Dedifferentiated amniotic fluid mesenchymal stem cell (primary cell): ENCODE results near the gene KRTAP10-11.
"Not testable (repeated sequence)": the region's sequence is repeated elsewhere in the genome, so short reads cannot be mapped to it uniquely, and the experiment has no call there.

Experiments
- DNase-seq: peaks from one replicate; pipeline ENCODE4 v3.0.0-alpha.2; 2016; ENCODE audit errors: extremely low spot score

KRTAP10-11 gene

DNA sequence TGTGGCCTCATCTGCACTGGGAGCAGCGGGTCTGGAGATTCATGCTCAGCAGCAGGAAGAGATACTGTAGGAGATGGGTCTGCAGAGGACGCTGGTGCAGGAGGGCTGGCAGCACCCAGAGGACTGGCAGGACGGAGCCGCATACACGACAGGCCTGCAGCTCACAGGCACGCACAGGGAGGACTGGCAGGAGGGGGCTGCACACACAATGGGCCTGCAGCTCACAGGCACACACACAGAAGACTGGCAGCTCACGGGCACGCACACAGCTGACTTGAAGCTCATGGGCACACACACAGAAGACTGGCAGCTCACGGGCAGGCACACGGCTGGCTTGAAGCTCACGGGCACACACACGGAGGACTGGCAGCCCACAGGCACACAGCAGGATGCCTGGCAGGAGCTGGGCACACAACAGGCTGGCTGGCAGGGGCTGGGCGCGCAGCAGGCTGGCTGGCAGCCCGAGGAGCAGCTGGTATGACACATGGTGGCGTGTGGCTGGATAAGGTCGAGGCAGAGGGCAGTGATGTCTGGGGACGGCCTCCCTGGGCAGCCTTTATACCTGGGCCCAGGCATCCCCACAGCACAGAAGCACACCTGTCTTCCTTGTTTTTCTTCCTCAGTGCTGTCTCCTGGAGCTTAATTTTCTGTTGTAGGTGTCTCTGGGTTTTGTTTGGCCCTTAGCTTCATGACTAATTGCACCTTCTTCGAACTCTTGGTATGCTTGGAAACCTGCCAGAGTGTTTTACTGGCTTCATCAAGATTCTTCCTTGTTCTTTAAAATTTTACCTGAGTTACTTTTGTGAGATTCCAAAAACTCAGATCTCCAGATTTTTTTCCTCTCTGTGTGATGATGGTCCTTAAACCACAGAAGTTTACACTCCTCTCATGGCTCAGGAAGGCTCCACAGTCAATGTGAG, 20.4 kb downstream of the KRTAP10-11 start, which contains the start of gene KRTAP12-2:
Gene KRTAP12-2, minus strand, starts transcription at position 527 of the 920 bp plus-strand sequence. Its CDS starts 41 bp downstream, at position 486.
- DNase-seq, result no peak

DNA sequence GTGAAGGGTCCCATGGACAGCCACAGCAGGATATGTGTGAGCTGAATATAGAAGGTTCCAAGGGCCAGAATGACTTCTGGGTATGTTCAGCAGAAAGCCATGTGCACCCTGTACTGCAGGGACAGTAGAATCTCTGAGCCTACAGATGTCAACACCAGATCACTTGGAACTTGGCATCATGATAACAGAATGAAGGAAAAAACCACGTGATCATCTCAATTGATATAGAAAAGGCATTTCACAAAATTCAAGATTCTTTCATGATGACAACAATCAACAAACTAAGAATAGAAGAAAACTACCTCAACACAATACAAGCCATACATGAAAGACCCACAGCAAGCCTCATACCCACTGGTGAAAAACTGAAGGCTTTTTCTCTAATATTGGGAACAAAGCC, 21.4 kb downstream of the KRTAP10-11 start:
- no peak for DNase-seq

DNA sequence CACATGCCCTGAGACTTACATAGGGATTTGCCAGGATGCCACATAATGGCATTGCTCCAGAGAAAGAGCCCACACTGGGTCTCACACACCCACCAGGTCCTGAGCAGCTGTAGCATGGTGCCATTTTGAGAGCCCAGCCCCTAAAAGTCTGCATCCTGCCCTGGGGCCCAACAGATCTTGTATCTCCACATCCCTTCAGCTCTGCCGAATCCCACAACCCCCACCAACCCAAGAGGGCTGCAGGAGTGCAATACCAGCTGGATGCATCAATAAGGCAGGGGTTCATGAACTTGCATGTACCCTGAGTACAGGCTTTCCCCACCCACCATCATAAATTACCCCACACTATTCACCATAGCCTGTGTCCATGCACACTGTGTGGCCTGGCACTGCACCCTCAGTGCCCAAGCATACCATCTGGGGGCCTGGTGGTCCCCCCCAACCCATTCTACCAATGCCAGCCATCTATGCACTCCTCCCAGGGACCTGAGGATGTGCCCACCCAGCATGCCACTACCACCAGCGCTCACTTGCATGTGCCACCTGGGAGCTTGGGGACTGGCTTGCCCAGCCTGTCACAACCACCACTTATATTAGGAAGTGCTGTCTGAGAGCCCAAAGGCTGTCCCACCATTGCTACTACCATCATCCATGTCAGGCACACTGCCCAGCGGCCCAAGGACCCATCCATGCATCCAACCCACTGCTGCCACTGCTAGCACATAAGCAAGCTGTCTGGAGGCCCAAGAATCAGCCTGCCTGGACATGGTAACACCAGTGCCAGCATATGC, 24.6 kb downstream of the KRTAP10-11 start:
- DNase-seq, result no peak

DNA sequence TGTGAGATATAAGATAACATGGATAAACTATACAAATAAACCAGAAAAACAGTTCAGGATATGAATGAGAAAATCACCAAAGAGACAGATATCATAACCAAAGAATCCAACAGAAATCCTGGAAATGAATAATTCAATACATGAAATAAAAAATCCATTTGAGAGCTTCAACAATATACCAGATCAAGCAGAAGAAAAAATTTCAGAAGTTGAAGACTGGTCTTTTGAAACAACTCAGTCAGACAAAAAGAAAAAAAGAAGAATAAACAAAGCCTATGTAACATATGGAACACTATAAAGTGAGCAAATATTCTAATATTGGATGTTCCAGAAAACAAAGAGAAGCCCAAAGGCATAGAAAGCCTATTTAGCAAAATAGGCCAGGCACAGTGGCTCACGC, 25.7 kb downstream of the KRTAP10-11 start:
- no peak for DNase-seq

DNA sequence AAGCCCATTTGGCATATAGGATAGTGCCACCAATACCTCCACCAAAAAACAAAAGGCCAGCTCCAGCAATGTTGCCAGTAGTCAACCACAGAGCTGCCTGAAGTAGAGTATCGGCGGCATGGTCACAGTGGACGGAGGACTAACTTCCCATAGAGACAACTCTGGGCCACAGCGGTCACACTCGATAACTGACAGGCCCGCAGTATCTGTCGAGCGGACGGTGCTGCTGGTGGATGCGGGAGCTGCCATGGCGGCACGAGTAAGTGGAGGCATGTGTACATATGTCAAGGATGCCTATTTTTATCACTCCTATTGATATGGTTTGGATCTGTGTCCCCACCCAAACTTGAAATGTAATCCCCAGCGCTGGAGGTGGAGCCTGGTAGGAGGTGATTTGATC, 31.7 kb downstream of the KRTAP10-11 start:
- no peak for DNase-seq

DNA sequence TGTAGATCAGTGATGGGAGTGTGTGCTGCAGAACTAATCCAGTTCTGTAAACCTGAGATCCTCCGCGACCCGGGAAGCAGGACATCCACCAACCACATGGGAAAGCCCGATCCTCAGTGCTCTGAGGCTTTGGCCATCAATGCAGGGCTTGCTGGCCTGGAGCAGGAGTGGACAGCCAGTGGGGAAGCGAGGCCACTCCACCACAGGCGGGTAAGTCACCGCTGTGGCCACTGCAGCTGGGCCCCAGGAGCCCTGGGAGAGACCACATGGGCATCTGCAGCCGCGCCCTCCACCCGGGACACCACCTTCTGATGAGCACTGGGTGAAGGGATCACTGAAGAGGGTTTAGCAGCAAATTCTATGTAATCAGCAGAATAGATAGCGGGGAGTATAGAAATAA, 34.9 kb downstream of the KRTAP10-11 start:
- DNase-seq, result no peak

DNA sequence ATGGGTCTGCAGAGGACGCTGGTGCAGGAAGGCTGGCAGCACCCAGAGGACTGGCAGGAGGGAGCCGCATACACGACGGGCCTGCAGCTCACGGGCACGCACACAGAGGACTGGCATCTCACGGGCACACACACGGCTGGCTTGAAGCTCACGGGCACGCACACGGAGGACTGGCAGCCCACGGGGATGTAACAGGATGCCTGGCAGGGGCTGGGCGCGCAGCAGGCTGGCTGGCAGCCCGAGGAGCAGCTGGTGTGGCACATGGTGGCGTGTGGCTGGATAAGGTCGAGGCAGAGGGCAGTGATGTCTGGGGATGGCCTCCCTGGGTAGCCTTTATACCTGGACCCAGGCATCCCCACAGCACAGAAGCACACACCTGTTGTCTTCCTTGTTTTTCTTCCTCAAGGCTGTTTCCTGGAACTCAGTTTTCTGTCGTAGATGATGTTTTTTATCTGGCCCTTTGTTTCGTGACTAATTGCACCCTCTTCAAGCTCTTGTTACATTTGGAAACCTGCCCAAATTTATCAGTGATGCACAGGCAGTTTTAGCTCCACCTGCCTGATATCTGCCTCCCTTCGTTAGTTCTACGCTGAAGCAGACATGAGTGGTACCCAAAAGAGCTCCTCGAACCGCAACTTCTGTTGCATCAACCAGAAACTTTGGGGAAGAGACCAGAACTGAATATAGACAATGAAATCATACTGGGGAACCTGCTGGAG, 35.8 kb downstream of the KRTAP10-11 start, which contains the start of gene KRTAP12-1:
Gene KRTAP12-1, minus strand, starts transcription at position 303 of the 719 bp plus-strand sequence. Its CDS starts 40 bp downstream, at position 263.
- DNase-seq, result no peak

DNA sequence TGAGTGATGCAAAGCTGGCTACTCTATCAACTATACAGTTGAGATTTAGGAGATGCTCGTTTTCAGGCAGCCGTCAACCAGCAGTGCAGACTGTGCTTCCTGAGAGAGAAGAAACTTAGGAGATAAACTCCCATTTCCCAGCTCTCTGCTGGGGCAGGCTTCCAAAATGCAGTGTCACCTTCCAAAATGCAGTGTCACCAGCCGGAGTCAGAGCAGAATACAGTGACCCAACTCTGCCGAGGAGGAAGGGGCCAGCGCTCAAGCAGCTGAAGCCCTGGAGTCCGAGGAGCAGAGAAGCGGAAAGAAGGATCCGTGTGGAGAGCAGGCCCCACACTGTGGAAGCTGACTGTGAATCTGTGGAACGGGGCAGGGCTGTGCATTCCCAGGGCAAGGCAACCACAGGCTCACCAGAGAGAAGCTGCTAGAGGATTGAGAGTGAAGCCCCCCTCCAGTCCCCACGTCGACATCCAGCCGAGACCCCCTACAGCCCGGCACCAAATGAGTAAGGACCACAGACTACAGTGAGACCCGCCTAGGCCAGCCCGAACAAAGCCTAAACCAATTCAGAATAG, 36.5 kb downstream of the KRTAP10-11 start:
- no peak for DNase-seq

DNA sequence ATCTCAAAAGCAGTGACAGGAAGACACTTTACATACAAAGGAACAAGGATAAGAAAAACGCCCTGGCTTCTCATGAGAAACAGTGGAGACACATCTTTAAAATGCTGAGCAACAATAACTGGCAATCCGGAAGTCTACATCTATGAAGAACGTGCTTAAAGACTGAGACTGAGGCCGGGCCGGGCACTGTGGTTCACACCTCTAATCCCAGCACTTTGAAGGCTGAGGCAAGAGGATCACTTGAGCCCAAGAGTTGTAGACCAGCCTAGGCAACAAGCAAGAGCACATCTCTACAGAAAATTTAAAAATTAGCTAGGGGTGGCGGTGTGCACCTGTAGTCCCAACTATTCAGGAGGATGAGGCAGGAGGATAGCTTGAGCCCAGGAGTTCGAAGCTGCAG, 37.9 kb downstream of the KRTAP10-11 start:
- DNase-seq, result no peak

DNA sequence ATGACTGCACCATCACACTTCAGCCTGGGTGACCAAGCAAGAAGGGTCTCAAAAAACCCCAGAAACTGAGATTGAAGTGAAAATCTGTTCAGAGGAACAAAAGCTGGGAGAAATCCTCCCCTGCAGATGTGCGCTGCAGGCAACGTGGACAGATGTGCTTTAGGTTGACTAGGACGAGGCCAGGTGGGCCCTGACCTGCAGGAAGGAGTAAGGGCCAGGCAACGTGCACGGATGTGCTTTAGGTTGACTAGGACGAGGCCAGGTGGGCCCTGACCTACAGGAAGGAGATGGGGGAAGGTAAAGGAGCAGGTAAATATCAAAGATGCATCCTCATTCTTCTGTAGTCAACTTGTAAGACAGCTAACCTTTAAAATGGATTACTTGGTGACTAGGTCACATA, 38.3 kb downstream of the KRTAP10-11 start:
- DNase-seq, result no peak

DNA sequence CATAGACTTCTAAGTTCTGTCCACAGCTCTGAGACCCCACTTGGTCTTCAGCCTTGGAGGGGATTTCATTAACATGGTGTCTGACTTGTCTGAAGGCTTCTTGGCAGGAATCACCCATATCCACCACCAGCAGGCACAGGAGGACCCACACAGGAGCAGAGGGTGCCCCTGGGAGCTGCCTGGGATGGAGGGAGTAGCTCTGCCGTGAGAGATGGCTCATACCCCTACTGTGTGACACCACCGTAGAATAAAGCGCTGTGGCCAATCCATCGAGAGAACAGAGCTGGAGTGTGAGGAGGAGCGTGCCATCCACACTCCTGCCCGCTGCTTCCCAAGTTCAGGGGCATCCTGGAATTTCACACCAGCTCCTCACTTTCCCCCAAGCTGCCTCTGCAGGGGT, 38.8 kb downstream of the KRTAP10-11 start:
- not testable (repeated sequence) for DNase-seq

DNA sequence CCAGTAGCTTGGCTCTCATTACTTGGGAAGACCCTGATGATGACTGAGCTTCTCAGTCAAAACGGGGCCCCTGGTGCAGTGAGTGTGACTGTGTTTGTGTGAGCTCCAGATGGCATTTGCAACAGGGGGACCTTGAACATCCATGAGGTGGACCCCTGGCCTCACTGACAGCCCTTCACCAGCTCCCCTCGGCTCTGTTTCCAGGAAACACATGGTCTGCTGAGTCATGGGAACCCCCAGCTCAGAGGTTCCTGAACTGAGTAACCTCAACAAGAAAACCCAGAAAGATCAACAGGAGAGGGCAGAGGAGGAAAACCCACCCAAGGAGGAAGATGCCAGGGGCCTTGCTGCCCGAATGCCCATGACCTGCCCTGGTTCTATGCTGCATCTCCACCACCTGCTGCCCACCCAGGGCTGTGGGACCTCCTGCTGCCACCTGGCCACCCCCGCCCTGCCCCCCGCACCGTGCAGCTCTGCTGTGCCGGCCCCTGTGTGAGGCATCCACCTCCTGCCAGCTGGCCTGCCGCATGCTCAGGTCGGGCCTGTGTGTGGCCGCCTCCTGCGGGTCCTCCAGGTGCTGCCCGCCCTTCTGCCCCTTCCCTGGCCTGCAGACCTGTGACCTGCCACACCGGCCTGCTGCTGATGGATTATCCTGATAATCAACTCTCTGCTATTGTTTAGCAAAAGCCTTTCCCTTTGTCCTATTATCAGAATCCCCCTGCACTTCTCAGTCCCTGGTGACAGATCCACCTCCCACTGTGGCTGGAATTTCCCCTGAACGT, 40.0 kb downstream of the KRTAP10-11 start:
- no peak for DNase-seq

DNA sequence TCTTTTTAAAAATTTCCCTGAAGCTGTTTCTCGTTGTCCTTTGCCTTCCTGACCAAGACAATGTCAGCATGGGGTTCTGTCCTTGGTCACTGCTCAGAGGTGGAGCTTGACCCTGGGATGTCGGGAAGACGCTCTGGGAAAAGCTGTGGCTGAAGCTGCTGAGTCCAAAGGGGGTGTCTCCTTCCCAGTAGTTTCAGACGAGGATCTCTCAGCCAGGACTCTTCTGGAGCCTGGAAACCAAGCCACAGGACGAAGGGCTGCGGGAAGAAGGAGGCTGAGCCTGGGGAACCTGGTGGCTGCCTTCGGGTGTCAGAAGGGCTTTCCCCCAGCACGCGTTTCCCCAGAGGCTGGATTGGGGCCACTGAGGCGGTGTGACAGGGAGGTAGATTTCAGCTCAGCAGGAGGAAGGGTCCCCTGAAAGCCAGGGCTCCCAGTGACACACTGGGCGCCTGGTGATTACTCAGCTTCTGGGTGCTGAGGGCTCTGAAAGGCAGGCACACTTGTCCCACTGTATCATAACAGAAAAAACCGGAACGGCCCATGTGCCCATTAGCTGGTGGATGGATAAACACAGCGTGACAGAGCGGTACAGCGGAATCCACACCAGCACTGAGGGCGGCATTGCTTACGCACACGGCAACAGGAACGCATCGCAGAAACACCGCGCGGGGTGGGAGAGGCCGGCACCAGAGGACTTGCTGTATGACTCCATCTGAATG, 40.8 kb downstream of the KRTAP10-11 start:
- DNase-seq, result no peak

DNA sequence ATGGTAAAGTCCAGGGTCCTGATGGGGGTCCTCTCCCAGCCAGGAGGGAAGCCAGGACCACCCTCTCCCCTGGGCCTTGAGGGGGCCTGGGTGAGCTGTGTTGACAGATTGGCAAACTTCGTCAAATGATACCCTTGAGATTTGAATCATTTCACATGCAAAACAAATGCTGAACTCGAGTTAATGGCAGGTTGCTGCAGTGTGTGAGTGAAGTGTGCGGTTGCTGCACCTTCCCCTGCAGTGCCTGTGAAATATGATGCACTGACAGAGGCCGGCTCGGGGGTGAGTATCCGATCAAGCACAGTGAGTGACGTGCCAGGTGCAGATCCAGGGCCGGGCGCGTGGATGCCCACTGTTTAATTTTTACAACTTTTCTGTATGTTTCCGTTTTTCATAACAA, 41.5 kb downstream of the KRTAP10-11 start:
- no peak for DNase-seq

DNA sequence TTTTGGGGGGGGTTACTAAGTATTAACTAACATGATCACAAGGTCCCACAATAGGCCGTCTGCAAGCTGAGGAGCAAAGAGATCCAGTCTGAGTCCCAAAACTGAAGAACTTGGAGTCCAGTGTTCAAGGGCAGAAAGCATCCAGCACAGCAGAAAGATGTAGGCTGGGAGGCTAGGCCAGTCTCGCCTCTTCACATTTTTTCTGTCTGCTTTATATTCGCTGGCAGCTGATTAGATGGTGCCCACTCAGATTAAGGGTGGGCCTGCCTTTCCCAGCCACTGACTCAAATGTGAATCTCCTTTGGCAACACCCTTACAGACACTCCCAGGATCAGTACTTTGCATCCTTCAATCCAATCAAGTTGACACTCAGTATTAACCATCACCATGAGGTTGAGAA, 43.5 kb downstream of the KRTAP10-11 start:
- not testable (repeated sequence) for DNase-seq

DNA sequence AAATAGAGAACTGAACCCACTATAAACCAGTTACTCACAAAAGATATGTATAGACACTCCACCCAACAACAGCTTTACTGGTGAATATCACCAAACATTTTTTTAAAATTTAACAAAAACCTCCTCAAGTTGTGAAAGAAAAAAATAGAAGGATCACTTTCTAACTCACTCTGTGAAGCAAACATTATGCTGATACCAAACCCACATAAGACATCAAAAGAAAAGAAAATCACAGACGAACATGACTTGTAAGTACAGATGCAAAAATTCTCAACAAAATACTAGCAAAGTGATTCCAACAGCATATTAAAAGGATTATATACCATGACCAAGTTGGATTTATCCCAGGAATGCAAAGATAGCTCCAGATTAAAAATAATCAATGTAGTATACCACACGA, 45.5 kb downstream of the KRTAP10-11 start:
- DNase-seq, result no peak

DNA sequence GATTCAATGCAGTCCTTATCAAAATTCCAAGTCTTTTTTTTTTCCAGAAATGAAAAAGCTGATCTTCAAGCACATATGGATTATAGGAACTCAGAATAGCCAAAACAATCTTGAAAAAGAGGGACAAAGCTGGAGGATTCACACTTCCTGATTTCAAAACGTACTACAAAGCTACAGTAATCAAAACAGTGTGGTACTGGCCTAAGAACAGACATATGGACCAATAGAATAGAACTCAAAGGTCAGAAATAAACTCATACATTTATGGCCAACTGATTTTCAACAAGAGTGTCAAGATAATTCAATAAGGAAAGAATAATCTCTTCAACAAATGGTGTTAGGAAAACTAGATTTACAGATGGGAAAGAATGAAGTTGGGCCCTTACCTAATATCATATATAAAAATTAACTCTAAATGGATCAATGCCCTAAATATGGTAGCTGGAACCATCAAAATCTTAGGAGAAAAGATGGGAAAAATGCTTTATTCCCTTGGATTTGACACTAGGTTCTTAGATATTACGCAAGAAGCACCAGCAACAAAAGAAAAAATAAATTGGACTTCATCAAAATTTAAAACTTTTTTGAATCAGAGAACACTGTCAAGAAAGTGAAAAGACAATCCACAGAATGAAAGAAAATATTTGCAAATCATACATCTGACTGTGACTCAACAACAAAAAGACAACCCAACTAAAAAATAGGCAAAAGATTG, 46.7 kb downstream of the KRTAP10-11 start:
- DNase-seq, result no peak

DNA sequence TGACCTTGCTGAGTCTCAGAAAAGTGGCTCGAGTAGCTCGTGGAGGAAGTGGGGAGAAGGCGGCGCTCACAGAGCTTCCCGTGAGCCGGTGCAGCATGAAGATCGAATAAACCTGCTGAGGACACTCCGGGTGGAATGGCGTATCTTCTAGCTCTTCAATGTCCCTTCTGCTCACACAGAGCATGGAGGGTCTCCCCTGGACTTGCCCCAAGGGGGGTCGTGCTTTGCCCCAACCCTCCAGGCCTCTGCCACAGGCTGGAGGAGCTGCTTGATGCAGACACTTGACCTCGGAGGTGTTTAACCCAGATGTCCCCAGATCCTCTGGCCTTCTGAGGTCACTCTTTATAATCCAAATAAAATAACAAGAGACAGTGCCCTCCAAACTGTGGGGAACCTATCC, 48.6 kb downstream of the KRTAP10-11 start:
- no peak for DNase-seq

DNA sequence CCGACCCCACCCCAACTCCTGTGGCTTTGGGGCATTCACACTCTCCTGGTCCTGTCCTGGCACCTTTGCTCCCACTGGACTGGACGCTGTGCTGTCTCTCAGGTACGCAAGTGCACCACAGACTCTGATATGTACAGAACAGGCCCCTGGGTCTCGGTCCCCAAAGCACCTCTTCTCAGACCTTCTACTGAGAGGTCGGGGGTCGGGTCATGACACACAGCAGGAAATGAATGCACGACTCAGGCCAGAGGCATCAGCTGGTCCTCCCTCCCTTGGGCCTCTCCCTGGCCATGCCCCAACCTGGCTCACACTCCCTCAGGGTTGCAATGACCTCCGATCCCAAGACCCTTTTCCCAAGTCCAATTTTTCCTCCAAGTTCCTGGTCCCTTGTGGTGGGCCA, 49.0 kb downstream of the KRTAP10-11 start:
- DNase-seq, result no peak
